Liver (tissue), 3 donors: Measurements from ENCODE around the gene NR5A2.

Experiments used
- RAD21 ChIP-seq, 2 donors: IDR thresholded peaks; 2 replicates each; pipeline ENCODE4 v1.6.1; 2016; ENCODE audit warnings: antibody characterized with exemption in 2 of 2, mild to moderate bottlenecking in 2 of 2
- RXRA ChIP-seq, 2 donors: IDR thresholded peaks; 2 replicates each; pipeline ENCODE4 v1.6.1; 2017 to 2018; ENCODE audit warnings: antibody characterized with exemption in 2 of 2, mild to moderate bottlenecking in 1 of 2
- TAF1 ChIP-seq: conservative IDR thresholded peaks from 2 replicates; pipeline ENCODE4 v1.6.1; 2016; ENCODE audit warnings: antibody characterized with exemption, mild to moderate bottlenecking
- TF ChIP-seq, protein P1 (sequence below): fragments of 150-350 bp; IDR thresholded peaks from 2 replicates; pipeline ENCODE4 v1.5.1; 2017; ENCODE audit warnings: improper control_type of control experiment, low read depth, low read length; ENCODE audit not compliant: missing input control
- TF ChIP-seq, protein P2 (sequence below): IDR thresholded peaks from 2 replicates; pipeline ENCODE4 v1.6.1; 2016; ENCODE audit warnings: antibody characterized with exemption
- TF ChIP-seq, protein P3 (sequence below): IDR thresholded peaks from 2 replicates; pipeline ENCODE4 v1.6.1; 2016; ENCODE audit warnings: antibody characterized with exemption
- TF ChIP-seq, protein P4 (sequence below): IDR thresholded peaks from 2 replicates; pipeline ENCODE4 v1.6.1; 2016; ENCODE audit warnings: antibody characterized with exemption, mild to moderate bottlenecking
- donor health status: healthy.
- donor health status: healthy.

DNA sequence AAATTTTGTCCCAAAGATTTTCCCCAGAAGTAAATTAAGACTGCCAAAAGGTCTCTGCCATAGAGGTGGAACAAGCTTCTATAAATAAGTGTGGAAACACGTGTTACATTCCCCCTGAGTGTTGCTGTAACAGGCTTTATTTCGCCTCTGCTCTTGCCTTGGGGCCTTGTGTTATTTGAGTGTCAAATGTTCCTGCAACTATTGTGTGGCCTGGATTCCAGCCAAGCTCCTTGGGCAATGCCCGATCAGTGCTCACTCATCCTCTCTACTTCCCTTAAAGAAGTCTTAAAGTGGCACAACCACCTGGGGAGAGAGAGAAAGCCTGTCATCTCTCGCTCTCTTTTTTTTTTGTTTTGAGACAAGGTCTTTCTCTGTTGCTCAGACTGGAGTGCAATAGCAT lies 156.7 kb downstream of the NR5A2 start:
- TF ChIP-seq, protein P1, sequence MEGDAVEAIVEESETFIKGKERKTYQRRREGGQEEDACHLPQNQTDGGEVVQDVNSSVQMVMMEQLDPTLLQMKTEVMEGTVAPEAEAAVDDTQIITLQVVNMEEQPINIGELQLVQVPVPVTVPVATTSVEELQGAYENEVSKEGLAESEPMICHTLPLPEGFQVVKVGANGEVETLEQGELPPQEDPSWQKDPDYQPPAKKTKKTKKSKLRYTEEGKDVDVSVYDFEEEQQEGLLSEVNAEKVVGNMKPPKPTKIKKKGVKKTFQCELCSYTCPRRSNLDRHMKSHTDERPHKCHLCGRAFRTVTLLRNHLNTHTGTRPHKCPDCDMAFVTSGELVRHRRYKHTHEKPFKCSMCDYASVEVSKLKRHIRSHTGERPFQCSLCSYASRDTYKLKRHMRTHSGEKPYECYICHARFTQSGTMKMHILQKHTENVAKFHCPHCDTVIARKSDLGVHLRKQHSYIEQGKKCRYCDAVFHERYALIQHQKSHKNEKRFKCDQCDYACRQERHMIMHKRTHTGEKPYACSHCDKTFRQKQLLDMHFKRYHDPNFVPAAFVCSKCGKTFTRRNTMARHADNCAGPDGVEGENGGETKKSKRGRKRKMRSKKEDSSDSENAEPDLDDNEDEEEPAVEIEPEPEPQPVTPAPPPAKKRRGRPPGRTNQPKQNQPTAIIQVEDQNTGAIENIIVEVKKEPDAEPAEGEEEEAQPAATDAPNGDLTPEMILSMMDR: no peak
- TF ChIP-seq, protein P2, sequence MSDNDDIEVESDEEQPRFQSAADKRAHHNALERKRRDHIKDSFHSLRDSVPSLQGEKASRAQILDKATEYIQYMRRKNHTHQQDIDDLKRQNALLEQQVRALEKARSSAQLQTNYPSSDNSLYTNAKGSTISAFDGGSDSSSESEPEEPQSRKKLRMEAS: peak; percentile 62
- peak; percentile 23 to 48 for TF ChIP-seq RXRA (IDR thresholded peaks at IDR 0.05)
- TF ChIP-seq TAF1: no peak
- peak; percentile 40 to 59 for TF ChIP-seq RAD21 (IDR thresholded peaks at IDR 0.05)
- TF ChIP-seq, protein P3, sequence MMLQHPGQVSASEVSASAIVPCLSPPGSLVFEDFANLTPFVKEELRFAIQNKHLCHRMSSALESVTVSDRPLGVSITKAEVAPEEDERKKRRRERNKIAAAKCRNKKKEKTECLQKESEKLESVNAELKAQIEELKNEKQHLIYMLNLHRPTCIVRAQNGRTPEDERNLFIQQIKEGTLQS: no peak
- TF ChIP-seq, protein P4, sequence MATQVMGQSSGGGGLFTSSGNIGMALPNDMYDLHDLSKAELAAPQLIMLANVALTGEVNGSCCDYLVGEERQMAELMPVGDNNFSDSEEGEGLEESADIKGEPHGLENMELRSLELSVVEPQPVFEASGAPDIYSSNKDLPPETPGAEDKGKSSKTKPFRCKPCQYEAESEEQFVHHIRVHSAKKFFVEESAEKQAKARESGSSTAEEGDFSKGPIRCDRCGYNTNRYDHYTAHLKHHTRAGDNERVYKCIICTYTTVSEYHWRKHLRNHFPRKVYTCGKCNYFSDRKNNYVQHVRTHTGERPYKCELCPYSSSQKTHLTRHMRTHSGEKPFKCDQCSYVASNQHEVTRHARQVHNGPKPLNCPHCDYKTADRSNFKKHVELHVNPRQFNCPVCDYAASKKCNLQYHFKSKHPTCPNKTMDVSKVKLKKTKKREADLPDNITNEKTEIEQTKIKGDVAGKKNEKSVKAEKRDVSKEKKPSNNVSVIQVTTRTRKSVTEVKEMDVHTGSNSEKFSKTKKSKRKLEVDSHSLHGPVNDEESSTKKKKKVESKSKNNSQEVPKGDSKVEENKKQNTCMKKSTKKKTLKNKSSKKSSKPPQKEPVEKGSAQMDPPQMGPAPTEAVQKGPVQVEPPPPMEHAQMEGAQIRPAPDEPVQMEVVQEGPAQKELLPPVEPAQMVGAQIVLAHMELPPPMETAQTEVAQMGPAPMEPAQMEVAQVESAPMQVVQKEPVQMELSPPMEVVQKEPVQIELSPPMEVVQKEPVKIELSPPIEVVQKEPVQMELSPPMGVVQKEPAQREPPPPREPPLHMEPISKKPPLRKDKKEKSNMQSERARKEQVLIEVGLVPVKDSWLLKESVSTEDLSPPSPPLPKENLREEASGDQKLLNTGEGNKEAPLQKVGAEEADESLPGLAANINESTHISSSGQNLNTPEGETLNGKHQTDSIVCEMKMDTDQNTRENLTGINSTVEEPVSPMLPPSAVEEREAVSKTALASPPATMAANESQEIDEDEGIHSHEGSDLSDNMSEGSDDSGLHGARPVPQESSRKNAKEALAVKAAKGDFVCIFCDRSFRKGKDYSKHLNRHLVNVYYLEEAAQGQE: no peak
